WERI-Rb-1 (cell line): Measurements from ENCODE around the gene BCAS2.

Experiments
- DNase-seq: peaks from one replicate; pipeline ENCODE4 v3.0.0-alpha.2; 2020
- H3K27ac ChIP-seq: fragments of 250-450 bp; sonication (Bioruptor Pico); 2 replicates; pipeline ENCODE4 v1.5.1; 2020; ENCODE audit warnings: mild to moderate bottlenecking, moderate library complexity
- H3K27me3 ChIP-seq: fragments of 250-450 bp; sonication (Bioruptor Pico); 2 replicates; pipeline ENCODE4 v1.5.1; 2021; ENCODE audit warnings: mild to moderate bottlenecking, low read depth, moderate library complexity; ENCODE audit not compliant: insufficient read depth, severe bottlenecking
- H3K36me3 ChIP-seq: fragments of 250-450 bp; sonication (Bioruptor Pico); 2 replicates; pipeline ENCODE4 v1.5.1; 2020; ENCODE audit warnings: mild to moderate bottlenecking, moderate library complexity
- H3K4me3 ChIP-seq: 2 replicates; pipeline ENCODE4 v1.5.1; 2011; ENCODE audit warnings: low read depth, mild to moderate bottlenecking, control low read depth, low read length
- H3K9me3 ChIP-seq: fragments of 250-450 bp; sonication (Bioruptor Pico); 2 replicates; pipeline ENCODE4 v1.5.1; 2021; ENCODE audit warnings: mild to moderate bottlenecking, moderate library complexity; ENCODE audit not compliant: severe bottlenecking
- TF ChIP-seq, protein P1 (sequence below): IDR thresholded peaks from 2 replicates; pipeline ENCODE4 v1.5.1; 2011; ENCODE audit warnings: low read depth, mild to moderate bottlenecking, control low read depth, inconsistent platforms, low read length

BCAS2 gene

DNA sequence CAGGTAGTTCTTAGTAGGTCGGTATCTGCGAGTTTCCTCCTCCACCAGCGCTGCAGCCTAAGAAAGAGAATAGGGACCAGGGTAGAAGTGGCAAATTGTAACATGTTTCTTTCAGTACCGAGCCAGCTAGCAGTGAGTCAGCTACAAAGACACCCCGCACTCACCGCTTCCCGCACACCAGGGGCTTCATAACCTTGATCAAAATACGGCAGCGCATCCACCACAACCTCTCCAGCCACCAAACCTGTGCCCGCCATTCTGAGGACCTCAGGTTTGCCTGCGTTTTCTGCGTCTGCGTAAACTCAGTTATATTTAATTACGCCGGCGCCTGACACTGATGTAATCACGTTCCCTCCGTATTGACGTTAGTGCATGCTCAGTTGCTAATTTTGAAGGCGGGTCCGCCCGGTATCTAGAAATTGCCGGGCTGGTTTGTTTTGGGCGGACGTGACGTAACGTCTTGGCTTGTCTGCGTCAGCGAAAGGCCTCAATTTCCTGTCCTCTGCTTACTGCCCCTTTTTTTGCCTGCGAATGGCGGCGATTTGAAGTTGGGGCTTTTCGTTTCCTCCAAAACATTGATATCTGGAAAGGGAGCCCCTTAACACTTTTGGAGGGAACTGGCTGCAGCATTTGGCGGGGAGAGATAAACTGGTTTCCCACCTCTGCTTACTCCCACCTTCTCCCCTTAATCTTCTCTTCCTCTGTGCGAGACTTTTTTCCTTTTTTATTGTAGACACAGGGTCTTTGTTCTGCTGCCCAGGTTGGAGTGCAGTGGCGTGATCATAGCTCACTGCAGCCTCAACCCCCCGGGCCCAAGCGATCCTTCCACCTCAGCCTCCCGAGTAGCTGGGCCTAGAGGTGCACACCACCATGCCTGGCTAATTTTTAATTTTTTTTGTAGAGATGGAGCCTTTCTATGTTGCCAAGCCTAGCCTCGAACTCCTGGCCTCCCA is at the start of gene BCAS2:
TSS of gene BCAS2 (minus strand) at position 281 of the 953 bp plus-strand sequence. CDS start at position 257, 24 bp downstream.
- Histone ChIP-seq H3K27ac (peak within 1 kb of the TSS; percentile 85), H3K4me3 (peak within 1 kb of the TSS; percentile 59), H3K36me3 (peaks cover 25% of the 10 kb centered on the region), H3K9me3 (no peaks in the 10 kb centered on the region), H3K27me3 (no peaks in the 10 kb centered on the region)
- peak; percentile 96 for DNase-seq
- TF ChIP-seq, protein P1, sequence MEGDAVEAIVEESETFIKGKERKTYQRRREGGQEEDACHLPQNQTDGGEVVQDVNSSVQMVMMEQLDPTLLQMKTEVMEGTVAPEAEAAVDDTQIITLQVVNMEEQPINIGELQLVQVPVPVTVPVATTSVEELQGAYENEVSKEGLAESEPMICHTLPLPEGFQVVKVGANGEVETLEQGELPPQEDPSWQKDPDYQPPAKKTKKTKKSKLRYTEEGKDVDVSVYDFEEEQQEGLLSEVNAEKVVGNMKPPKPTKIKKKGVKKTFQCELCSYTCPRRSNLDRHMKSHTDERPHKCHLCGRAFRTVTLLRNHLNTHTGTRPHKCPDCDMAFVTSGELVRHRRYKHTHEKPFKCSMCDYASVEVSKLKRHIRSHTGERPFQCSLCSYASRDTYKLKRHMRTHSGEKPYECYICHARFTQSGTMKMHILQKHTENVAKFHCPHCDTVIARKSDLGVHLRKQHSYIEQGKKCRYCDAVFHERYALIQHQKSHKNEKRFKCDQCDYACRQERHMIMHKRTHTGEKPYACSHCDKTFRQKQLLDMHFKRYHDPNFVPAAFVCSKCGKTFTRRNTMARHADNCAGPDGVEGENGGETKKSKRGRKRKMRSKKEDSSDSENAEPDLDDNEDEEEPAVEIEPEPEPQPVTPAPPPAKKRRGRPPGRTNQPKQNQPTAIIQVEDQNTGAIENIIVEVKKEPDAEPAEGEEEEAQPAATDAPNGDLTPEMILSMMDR, result no peak

DNA sequence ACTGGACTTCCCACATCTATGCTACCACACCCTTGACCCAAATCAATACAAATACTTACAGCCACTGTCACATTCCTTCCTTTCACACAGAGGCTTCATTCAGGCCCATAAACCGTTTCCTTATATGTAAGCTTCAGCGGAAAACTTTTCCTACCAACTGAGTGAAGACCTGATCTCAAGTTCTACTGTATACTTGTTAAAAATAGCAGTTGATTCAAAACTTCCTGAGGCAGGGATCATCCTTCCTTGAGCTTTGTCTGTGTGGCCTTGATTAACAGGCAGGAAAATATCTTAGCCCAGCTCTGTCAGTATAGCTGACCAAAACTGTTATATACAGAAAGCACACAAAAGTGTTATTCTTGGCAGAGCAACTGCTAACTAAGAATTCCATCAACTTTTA is 45.7 kb upstream of the BCAS2 start:
- Histone ChIP-seq H3K36me3 (no peaks in the 10 kb centered on the region), H3K27ac (no peak overlapping the region), H3K27me3 (no peaks in the 10 kb centered on the region), H3K9me3 (no peaks in the 10 kb centered on the region), H3K4me3 (no peak overlapping the region)
- no peak for DNase-seq
- TF ChIP-seq, protein P1, result no peak

DNA sequence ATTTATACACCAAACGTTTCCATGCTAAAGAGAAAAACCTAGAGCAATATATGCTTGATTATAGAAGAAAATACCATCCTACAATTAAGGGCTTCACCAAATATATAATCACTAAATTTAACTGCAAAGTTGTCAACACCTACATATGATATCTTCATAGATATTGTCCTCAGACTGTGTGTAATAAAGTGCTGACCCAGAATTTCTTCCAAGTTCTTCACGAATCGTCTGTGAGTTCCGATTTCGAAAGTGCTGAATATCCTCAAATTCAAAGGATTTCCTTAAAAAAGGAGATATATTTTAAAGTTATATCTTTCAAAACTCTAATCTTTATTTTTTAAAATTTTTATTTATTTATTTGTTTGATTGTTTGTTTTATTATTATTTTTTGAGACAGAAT is 41.9 kb upstream of the BCAS2 start:
- Histone ChIP-seq H3K36me3 (no peaks in the 10 kb centered on the region), H3K9me3 (no peaks in the 10 kb centered on the region), H3K27me3 (no peaks in the 10 kb centered on the region), H3K27ac (no peak overlapping the region), H3K4me3 (no peak overlapping the region)
- DNase-seq, result no peak
- TF ChIP-seq, protein P1, result no peak

DNA sequence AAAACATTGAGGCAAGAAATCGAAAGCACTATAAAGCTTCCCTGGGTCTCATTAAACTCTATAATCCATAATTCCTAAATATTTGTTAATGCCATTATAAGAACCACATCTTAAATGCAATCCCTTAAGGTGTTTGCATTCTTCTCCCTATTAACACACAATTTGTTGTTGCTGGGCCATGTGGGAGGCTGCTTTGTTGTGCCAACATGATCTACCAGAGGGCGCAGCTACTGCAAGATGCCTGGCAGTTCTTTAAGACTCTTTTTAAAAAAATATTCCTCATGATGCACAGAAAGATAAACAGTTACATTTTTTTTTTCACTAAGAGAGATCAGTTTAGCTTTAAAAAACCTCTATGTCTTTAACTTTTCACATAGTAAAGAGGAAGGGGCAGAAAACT is 39.0 kb upstream of the BCAS2 start:
- DNase-seq, result no peak
- H3K9me3 ChIP-seq, result no peaks in the 10 kb centered on the region

DNA sequence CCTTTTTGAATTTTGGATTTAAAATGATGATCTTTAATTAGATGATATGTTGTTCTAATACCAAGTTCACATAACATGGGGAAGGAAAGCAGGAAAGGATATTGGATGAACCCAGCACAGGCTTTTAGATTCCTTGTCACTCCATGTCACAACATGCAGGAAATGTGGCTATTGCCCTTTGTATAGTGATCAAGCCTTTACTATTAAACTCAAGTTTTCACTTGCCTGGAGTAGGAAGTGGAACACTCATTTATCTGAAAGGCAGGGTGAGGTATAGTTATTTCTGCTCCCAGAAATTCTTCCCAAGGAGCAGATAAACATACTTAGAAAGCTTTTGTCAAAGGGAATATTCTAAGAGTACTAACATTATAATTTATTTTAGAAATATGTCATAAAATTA is 37.2 kb upstream of the BCAS2 start:
- no peak for DNase-seq
- Histone ChIP-seq H3K36me3 (no peaks in the 10 kb centered on the region), H3K27ac (no peak overlapping the region), H3K27me3 (no peaks in the 10 kb centered on the region), H3K4me3 (no peak overlapping the region), H3K9me3 (no peaks in the 10 kb centered on the region)
- TF ChIP-seq, protein P1, result no peak

More for the DNA sequence above, 39.0 kb upstream of the BCAS2 start:
- H3K27ac ChIP-seq, result no peak overlapping the region
- TF ChIP-seq, protein P1, result no peak
- H3K36me3 ChIP-seq, result no peaks in the 10 kb centered on the region
- H3K27me3 ChIP-seq, result no peaks in the 10 kb centered on the region
- H3K4me3 ChIP-seq, result no peak overlapping the region
